Mesenchymal stem cell (in vitro differentiated cells and primary cell): Measurements from ENCODE around the gene MGLL.

ENCODE experiments used
- DNase-seq: peaks from one replicate; pipeline ENCODE4 v3.0.0-alpha.2; 2013
- H2AFZ ChIP-seq: one replicate; pipeline ENCODE4 v1.6.1; 2013; ENCODE audit warnings: low read depth, mild to moderate bottlenecking, control low read depth, inconsistent platforms, low read length, moderate library complexity
- H2AK5ac ChIP-seq: 2 replicates; pipeline ENCODE4 v1.6.1; 2013; ENCODE audit warnings: low read length, moderate library complexity, mild to moderate bottlenecking, inconsistent platforms; ENCODE audit not compliant: severe bottlenecking
- H2BK120ac ChIP-seq: one replicate; pipeline ENCODE4 v1.6.1; 2013; ENCODE audit warnings: low read depth, mild to moderate bottlenecking, inconsistent platforms, low read length, moderate library complexity
- H2BK12ac ChIP-seq, 2 experiments: one replicate each; pipeline ENCODE4 v1.6.1; 2013; ENCODE audit warnings: inconsistent platforms in 2 of 2, low read length in 2 of 2, mild to moderate bottlenecking in 2 of 2, moderate library complexity in 2 of 2, control low read depth in 1 of 2
- H2BK15ac ChIP-seq: one replicate; pipeline ENCODE4 v1.6.1; 2013; ENCODE audit warnings: mild to moderate bottlenecking, low read depth, inconsistent platforms; ENCODE audit not compliant: poor library complexity, severe bottlenecking
- H2BK5ac ChIP-seq: 2 replicates; pipeline ENCODE4 v1.6.1; 2013; ENCODE audit warnings: low read depth, mild to moderate bottlenecking, low read length, control low read depth, inconsistent platforms; ENCODE audit not compliant: poor library complexity, severe bottlenecking
- H3K14ac ChIP-seq, 2 experiments: one replicate each; pipeline ENCODE4 v1.6.1; 2013; ENCODE audit warnings: inconsistent platforms in 2 of 2, low read length in 2 of 2, control low read depth in 1 of 2, mild to moderate bottlenecking in 1 of 2, moderate library complexity in 1 of 2
- H3K18ac ChIP-seq, 2 experiments: one replicate each; pipeline ENCODE4 v1.6.1; 2013; ENCODE audit warnings: inconsistent platforms in 2 of 2, low read length in 2 of 2, control low read depth in 1 of 2, low read depth in 1 of 2, mild to moderate bottlenecking in 1 of 2
- H3K23ac ChIP-seq, 2 experiments: one replicate each; pipeline ENCODE4 v1.6.1; 2013; ENCODE audit warnings: inconsistent platforms in 2 of 2, low read length in 2 of 2, mild to moderate bottlenecking in 2 of 2, moderate library complexity in 2 of 2, control low read depth in 1 of 2
- H3K27ac ChIP-seq: 2 replicates; pipeline ENCODE4 v1.5.1; 2013; ENCODE audit warnings: mild to moderate bottlenecking, moderate library complexity, low read length, control low read depth, inconsistent platforms; ENCODE audit not compliant: poor library complexity, severe bottlenecking
- H3K27me3 ChIP-seq, 2 experiments: 2 replicates each; pipeline versions ENCODE4 v1.6.1 to v1.7.0; 2013; ENCODE audit warnings: low read length in 2 of 2, mild to moderate bottlenecking in 2 of 2, moderate library complexity in 2 of 2, control low read depth in 1 of 2, inconsistent platforms in 1 of 2; ENCODE audit not compliant: control insufficient read depth in 1 of 2, insufficient read depth in 1 of 2
- H3K36me3 ChIP-seq, 2 experiments: 2 replicates each; pipeline versions ENCODE4 v1.6.1 to v1.7.0; 2013; ENCODE audit warnings: low read length in 2 of 2, control low read depth in 1 of 2, inconsistent platforms in 1 of 2, low read depth in 1 of 2, mild to moderate bottlenecking in 1 of 2; ENCODE audit not compliant: insufficient read depth in 2 of 2, control insufficient read depth in 1 of 2
- H3K4ac ChIP-seq, 2 experiments: one replicate each; pipeline ENCODE4 v1.6.1; 2013; ENCODE audit warnings: inconsistent platforms in 2 of 2, low read length in 2 of 2, mild to moderate bottlenecking in 2 of 2, moderate library complexity in 2 of 2, control low read depth in 1 of 2, low read depth in 1 of 2
- H3K4me1 ChIP-seq: 2 replicates; pipeline ENCODE4 v1.6.1; 2013; ENCODE audit warnings: low read depth, low read length, control low read depth; ENCODE audit not compliant: control insufficient read depth, insufficient read depth
- H3K4me2 ChIP-seq: 2 replicates; pipeline ENCODE4 v1.6.1; 2013; ENCODE audit warnings: low read length, mild to moderate bottlenecking, inconsistent platforms; ENCODE audit not compliant: poor library complexity, severe bottlenecking
- H3K4me3 ChIP-seq, 2 experiments: 2 replicates each; pipeline versions ENCODE4 v1.5.1 to v1.7.0; 2013; ENCODE audit warnings: low read length in 2 of 2, mild to moderate bottlenecking in 2 of 2, control low read depth in 1 of 2, low read depth in 1 of 2; ENCODE audit not compliant: insufficient read depth in 1 of 2
- H3K79me1 ChIP-seq: replicated peaks from 2 replicates; pipeline ENCODE4 v1.6.1; 2013; ENCODE audit warnings: mild to moderate bottlenecking, control low read depth, low read length, inconsistent platforms; ENCODE audit not compliant: poor library complexity, severe bottlenecking
- H3K9ac ChIP-seq: 2 replicates; pipeline ENCODE4 v1.7.0; 2013; ENCODE audit warnings: mild to moderate bottlenecking, low read length, moderate library complexity
- H3K9me3 ChIP-seq: 2 replicates; pipeline ENCODE4 v1.7.0; 2013; ENCODE audit warnings: mild to moderate bottlenecking, low read length; ENCODE audit not compliant: control insufficient read depth
- H4K8ac ChIP-seq: one replicate; pipeline ENCODE4 v1.6.1; 2013; ENCODE audit warnings: inconsistent platforms, mild to moderate bottlenecking, low read length, moderate library complexity
- H4K91ac ChIP-seq: one replicate; pipeline ENCODE4 v1.6.1; 2013; ENCODE audit warnings: mild to moderate bottlenecking, low read length, inconsistent platforms
- WGBS: methylation state at CpG from one replicate; pipeline ENCODE4 v1.1.7; 2013; ENCODE audit warnings: mixed read lengths; 5-methylcytosine and 5-hydroxymethylcytosine counted together

MGLL gene

GRCh38 chr3:127651516-127652172 lies 170.7 kb downstream of the MGLL start:
- no peak overlapping the region for H3K23ac ChIP-seq
- H2BK120ac ChIP-seq, result no peak overlapping the region
- peaks cover 4 to 8% of the 10 kb centered on the region in 2 experiments for H3K27me3 ChIP-seq
- no peaks in the 10 kb centered on the region for H3K9me3 ChIP-seq
- no peak overlapping the region for H3K9ac ChIP-seq
- DNase-seq, result no peak
- no peak overlapping the region for H3K4me2 ChIP-seq
- H2BK12ac ChIP-seq, result no peak overlapping the region
- no peaks in the 10 kb centered on the region for H3K36me3 ChIP-seq
- no peak overlapping the region for H3K4me3 ChIP-seq
- H3K79me1 ChIP-seq, result no peaks in the 10 kb centered on the region
- H2AFZ ChIP-seq, result no peak overlapping the region
- no peak overlapping the region for H2AK5ac ChIP-seq
- H3K4me1 ChIP-seq, result no peaks in the 10 kb centered on the region
- no peak overlapping the region for H4K91ac ChIP-seq
- H3K18ac ChIP-seq, result no peak overlapping the region
- no peak overlapping the region for H3K4ac ChIP-seq
- H3K27ac ChIP-seq, result no peak overlapping the region
- H4K8ac ChIP-seq, result no peak overlapping the region
- WGBS, result 55% methylated on average over 8 of the region's 8 CpGs
- H2BK5ac ChIP-seq, result no peak overlapping the region
- no peak overlapping the region for H3K14ac ChIP-seq
- H2BK15ac ChIP-seq, result no peak overlapping the region

GRCh38 chr3:127650236-127650635 lies 172.1 kb downstream of the MGLL start:
- Histone ChIP-seq H3K4me3 (no peak overlapping the region), H3K27ac (no peak overlapping the region), H2AFZ (no peak overlapping the region), H3K23ac (no peak overlapping the region), H2BK5ac (no peak overlapping the region), H4K91ac (no peak overlapping the region), H3K4me2 (no peak overlapping the region), H3K4ac (no peak overlapping the region), H3K9me3 (no peaks in the 10 kb centered on the region), H3K4me1 (no peaks in the 10 kb centered on the region), H4K8ac (no peak overlapping the region), H3K9ac (no peak overlapping the region), H2BK12ac (no peak overlapping the region), H2BK15ac (no peak overlapping the region), H3K27me3 (peaks cover 5 to 13% of the 10 kb centered on the region in 2 experiments), H3K14ac (no peak overlapping the region), H3K79me1 (no peaks in the 10 kb centered on the region), H2AK5ac (no peak overlapping the region), H2BK120ac (no peak overlapping the region), H3K36me3 (no peaks in the 10 kb centered on the region), H3K18ac (no peak overlapping the region)
- 100% methylated on average over 4 of the region's 4 CpGs for WGBS
- DNase-seq, result no peak

GRCh38 chr3:127647845-127648204 lies 174.5 kb downstream of the MGLL start:
- peaks cover 5 to 15% of the 10 kb centered on the region in 2 experiments for H3K27me3 ChIP-seq
- H2BK5ac ChIP-seq, result no peak overlapping the region
- no peak overlapping the region for H2BK12ac ChIP-seq
- H4K91ac ChIP-seq, result no peak overlapping the region
- H3K18ac ChIP-seq, result no peak overlapping the region
- no peak overlapping the region for H2BK15ac ChIP-seq
- no peak overlapping the region for H3K9ac ChIP-seq
- H3K4me2 ChIP-seq, result no peak overlapping the region
- H2AK5ac ChIP-seq, result no peak overlapping the region
- H3K79me1 ChIP-seq, result no peaks in the 10 kb centered on the region
- H3K23ac ChIP-seq, result no peak overlapping the region
- H2AFZ ChIP-seq, result no peak overlapping the region
- no peak overlapping the region for H4K8ac ChIP-seq
- DNase-seq, result no peak
- H3K4me3 ChIP-seq, result no peak overlapping the region
- no peaks in the 10 kb centered on the region for H3K4me1 ChIP-seq
- H3K9me3 ChIP-seq, result no peaks in the 10 kb centered on the region
- no peak overlapping the region for H3K27ac ChIP-seq
- no peaks in the 10 kb centered on the region for H3K36me3 ChIP-seq
- no peak overlapping the region for H3K14ac ChIP-seq
- H3K4ac ChIP-seq, result no peak overlapping the region
- no peak overlapping the region for H2BK120ac ChIP-seq

GRCh38 chr3:127647166-127647844 lies 175.0 kb downstream of the MGLL start:
- 86% methylated on average over 12 of the region's 13 CpGs for WGBS
- H3K36me3 ChIP-seq, result no peaks in the 10 kb centered on the region
- H3K23ac ChIP-seq, result no peak overlapping the region

More at GRCh38 chr3:127647166-127647844, 175.0 kb downstream of the MGLL start:
- Histone ChIP-seq H4K8ac (no peak overlapping the region), H2AFZ (no peak overlapping the region), H2BK15ac (no peak overlapping the region), H3K27ac (no peak overlapping the region), H3K9me3 (no peaks in the 10 kb centered on the region), H3K4me3 (no peak overlapping the region), H2AK5ac (no peak overlapping the region), H3K27me3 (peaks cover 5 to 10% of the 10 kb centered on the region in 2 experiments), H3K79me1 (no peaks in the 10 kb centered on the region), H3K4me2 (no peak overlapping the region), H3K4me1 (no peaks in the 10 kb centered on the region), H2BK12ac (no peak overlapping the region), H2BK120ac (no peak overlapping the region), H4K91ac (no peak overlapping the region), H3K9ac (no peak overlapping the region), H3K18ac (no peak overlapping the region), H2BK5ac (no peak overlapping the region), H3K14ac (no peak overlapping the region), H3K4ac (no peak overlapping the region)
- DNase-seq, result no peak
